Activated naive CD4-positive, alpha-beta T cell treated with anti-CD3 and anti-CD28 coated beads for 36 hours (primary cell): ENCODE data around the gene PUM1. TPM values are rescaled to one million over a fixed set of nuclear protein-coding genes. Genes with fewer than 3 reads are reported as not detected.

Source experiments
- CTCF ChIA-PET: fragments of 350-600 bp; sonication (Branson Sonifier 250); formaldehyde crosslinking; loops from one replicate; lab custom pipeline; 2021; ENCODE audit warnings: antibody characterized with exemption; lab: Charles Lee
- DNase-seq: peaks from one replicate; pipeline ENCODE4 v3.0.0-alpha.2; 2020
- H3K27ac Mint-ChIP-seq: one replicate; pipeline ENCODE4 v1.8.0; 2021; ENCODE audit warnings: mild to moderate bottlenecking, mixed read lengths
- H3K27me3 Mint-ChIP-seq: one replicate; pipeline ENCODE4 v1.8.0; 2021; ENCODE audit warnings: low read depth, mixed read lengths
- H3K36me3 Mint-ChIP-seq: one replicate; pipeline ENCODE4 v1.8.0; 2021; ENCODE audit warnings: low read depth, mixed read lengths
- H3K4me1 Mint-ChIP-seq: one replicate; pipeline ENCODE4 v1.8.0; 2021; ENCODE audit warnings: low read depth, mixed read lengths
- H3K4me3 Mint-ChIP-seq: one replicate; pipeline ENCODE4 v1.8.0; 2021; ENCODE audit warnings: mild to moderate bottlenecking, moderate library complexity, mixed read lengths
- H3K9me3 Mint-ChIP-seq: one replicate; pipeline ENCODE4 v1.8.0; 2021; ENCODE audit warnings: mixed read lengths
- intact Hi-C: fragments of 100-400 bp; cut with micrococcal nuclease; formaldehyde crosslinking; loops from one replicate; pipeline ENCODE4 v1.15.1; 2023
- total RNA-seq, 2 experiments: library from RNA; stranded (reverse); gene quantifications; one replicate each; pipeline ENCODE4 v1.2.3, GENCODE V29; 2021

PUM1 gene
- total RNA-seq, 2 experiments from 2014 or later = 84.9 to 89.7 TPM

GRCh38 chr1:30912224-30912623, 153.3 kb downstream of the PUM1 start:
- intact Hi-C loops = no loop called here
- DNase-seq = no peak
- Mint-ChIP-seq H3K4me3 (no peak overlapping the region), H3K27ac (no peak overlapping the region), H3K4me1 (peaks cover 12% of the 10 kb centered on the region), H3K9me3 (no peaks in the 10 kb centered on the region), H3K27me3 (peaks cover 25% of the 10 kb centered on the region), H3K36me3 (no peaks in the 10 kb centered on the region)
- CTCF ChIA-PET = interaction anchor here (1.3 to 8.6 kb wide), 8 partner anchors 8 to 133 kb away, joined by 3 to 177 read pairs (median 10); no protein-coding TSS in a partner anchor

GRCh38 chr1:30911059-30911954, 154.2 kb downstream of the PUM1 start:
- H3K9me3 Mint-ChIP-seq = no peaks in the 10 kb centered on the region
- H3K36me3 Mint-ChIP-seq = no peaks in the 10 kb centered on the region
- CTCF ChIA-PET = interaction anchor here (0.8 to 8.6 kb wide), 24 partner anchors 9 to 192 kb away, joined by 3 to 177 read pairs (median 5); partner anchors contain the start of gene MATN1
- peaks cover 12% of the 10 kb centered on the region for H3K4me1 Mint-ChIP-seq
- H3K4me3 Mint-ChIP-seq = no peak overlapping the region
- peak; percentile 76 for DNase-seq
- H3K27me3 Mint-ChIP-seq = peaks cover 29% of the 10 kb centered on the region
- intact Hi-C loops = loop anchor here (1.0 kb wide), 3 partner anchors 110 to 192 kb away; no protein-coding TSS in a partner anchor
- H3K27ac Mint-ChIP-seq = no peak overlapping the region

GRCh38 chr1:30909365-30910068, 156.0 kb downstream of the PUM1 start:
- intact Hi-C loops = no loop called here
- Mint-ChIP-seq H3K27ac (no peak overlapping the region), H3K4me1 (peaks cover 12% of the 10 kb centered on the region), H3K4me3 (peak overlapping the region; percentile 77), H3K27me3 (peaks cover 37% of the 10 kb centered on the region), H3K36me3 (no peaks in the 10 kb centered on the region), H3K9me3 (no peaks in the 10 kb centered on the region)
- peak; percentile 20 for DNase-seq
- CTCF ChIA-PET = interaction anchor here (0.6 to 8.6 kb wide), 8 partner anchors 11 to 190 kb away, joined by 5 to 177 read pairs (median 16); no protein-coding TSS in a partner anchor

DNA sequence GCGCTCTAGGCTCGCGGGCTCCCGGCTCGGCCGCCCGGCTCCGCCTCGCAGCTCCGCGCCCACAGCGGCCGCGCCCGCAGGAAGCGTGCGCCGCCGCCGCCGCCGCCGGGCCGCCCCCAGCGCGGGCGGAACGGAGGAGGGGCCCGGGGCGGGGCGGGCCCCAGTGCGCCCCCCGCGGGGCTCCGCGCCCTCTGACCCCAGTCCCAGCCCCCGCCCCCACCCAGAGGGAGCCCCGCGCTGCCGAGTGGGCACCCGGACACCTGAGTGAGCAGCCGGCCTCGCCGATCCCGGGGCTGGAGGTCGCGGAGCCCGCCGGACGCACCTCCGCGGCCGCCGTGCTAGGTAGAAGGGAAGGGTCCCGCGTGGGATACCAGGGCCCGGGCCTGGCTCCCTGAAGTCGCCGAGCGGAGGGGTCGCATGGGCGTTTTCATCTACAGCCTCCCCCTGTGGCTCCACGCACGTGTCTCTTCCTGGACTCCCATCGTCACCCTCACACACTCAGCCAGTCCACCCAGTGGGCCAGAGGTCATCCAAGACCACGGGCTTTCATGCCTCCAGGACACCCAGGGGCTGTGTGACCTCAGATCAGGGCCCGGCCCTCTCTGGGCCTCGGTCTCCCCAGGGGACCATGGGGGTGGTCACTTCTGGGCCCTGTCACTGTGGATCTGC, 156.7 kb downstream of the PUM1 start, which contains the start of gene SDC3:
Gene SDC3, minus strand, starts transcription at position 63 of the 669 bp plus-strand sequence. CDS start 172 bp downstream, outside the sequence.
- Mint-ChIP-seq H3K36me3 (no peaks in the 10 kb centered on the region), H3K9me3 (no peaks in the 10 kb centered on the region), H3K4me3 (peak within 1 kb of the TSS; percentile 77), H3K27ac (no peak within 1 kb of the TSS), H3K4me1 (peaks cover 12% of the 10 kb centered on the region), H3K27me3 (peaks cover 37% of the 10 kb centered on the region)
- no peak for DNase-seq
- intact Hi-C loops = no loop called here
- CTCF ChIA-PET = interaction anchor here (2.4 to 8.6 kb wide), 4 partner anchors 20 to 129 kb away, joined by 10 to 177 read pairs (median 20); no protein-coding TSS in a partner anchor

- intact Hi-C loops = no loop called here
These were observed 157.2 kb downstream of the PUM1 start for GRCh38 chr1:30908316-30908695.

DNA sequence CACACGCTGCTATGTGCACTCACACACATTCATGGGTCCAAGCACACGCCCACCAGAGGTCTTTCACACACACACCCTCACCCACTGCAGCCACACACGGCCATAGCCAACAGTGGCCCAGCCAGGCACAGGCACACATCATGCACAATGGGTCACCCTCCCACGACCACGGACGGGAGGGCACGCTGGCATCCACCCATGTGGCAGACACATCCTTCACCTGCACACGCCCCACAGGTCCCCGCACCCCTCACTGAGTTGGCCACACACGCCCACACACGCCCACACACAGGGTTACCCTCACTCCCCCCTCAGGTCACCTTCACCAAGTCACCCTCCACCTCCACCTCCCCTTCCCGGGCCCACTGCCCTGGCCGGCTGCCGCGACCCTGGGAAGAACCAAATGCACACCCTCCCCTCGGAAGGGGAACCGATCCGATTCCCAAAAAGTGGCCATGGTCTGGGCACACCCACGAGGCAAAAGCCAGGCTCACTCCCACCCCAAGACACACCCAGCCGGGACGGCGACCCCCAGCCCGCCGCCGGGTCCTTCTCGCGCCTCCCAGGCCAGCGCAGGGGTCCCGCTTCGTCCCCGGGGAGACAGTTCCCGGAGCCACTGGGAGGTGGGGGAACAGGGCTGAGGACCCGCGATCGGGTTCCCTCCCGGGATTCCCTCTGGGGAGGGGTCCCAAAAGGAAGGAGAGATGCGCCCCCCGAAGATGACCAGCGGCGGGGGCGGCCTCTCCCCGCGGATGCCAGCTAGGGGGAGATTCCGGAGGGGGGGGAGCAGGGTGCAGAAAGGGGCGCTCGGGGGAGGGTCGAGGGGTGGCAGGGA, 157.8 kb downstream of the PUM1 start:
- H3K4me3 Mint-ChIP-seq = peak overlapping the region; percentile 69
- no peaks in the 10 kb centered on the region for H3K36me3 Mint-ChIP-seq
- H3K27ac Mint-ChIP-seq = no peak overlapping the region
- DNase-seq = no peak
- CTCF ChIA-PET = interaction anchor here (1.1 to 8.6 kb wide), 3 partner anchors 105 to 124 kb away, joined by 6 to 177 read pairs (median 33); no protein-coding TSS in a partner anchor
- no peaks in the 10 kb centered on the region for H3K9me3 Mint-ChIP-seq
- intact Hi-C loops = no loop called here
- peaks cover 10% of the 10 kb centered on the region for H3K4me1 Mint-ChIP-seq
- H3K27me3 Mint-ChIP-seq = peaks cover 37% of the 10 kb centered on the region

More at GRCh38 chr1:30908316-30908695, 157.2 kb downstream of the PUM1 start:
- no peaks in the 10 kb centered on the region for H3K36me3 Mint-ChIP-seq
- H3K4me3 Mint-ChIP-seq = no peak overlapping the region
- H3K4me1 Mint-ChIP-seq = peaks cover 12% of the 10 kb centered on the region
- CTCF ChIA-PET = interaction anchor here (8.6 kb wide), 1 partner anchor 106 kb away, joined by 177 read pairs; no protein-coding TSS in a partner anchor
- H3K9me3 Mint-ChIP-seq = no peaks in the 10 kb centered on the region
- H3K27me3 Mint-ChIP-seq = peaks cover 37% of the 10 kb centered on the region
- DNase-seq = no peak
- no peak overlapping the region for H3K27ac Mint-ChIP-seq

DNA sequence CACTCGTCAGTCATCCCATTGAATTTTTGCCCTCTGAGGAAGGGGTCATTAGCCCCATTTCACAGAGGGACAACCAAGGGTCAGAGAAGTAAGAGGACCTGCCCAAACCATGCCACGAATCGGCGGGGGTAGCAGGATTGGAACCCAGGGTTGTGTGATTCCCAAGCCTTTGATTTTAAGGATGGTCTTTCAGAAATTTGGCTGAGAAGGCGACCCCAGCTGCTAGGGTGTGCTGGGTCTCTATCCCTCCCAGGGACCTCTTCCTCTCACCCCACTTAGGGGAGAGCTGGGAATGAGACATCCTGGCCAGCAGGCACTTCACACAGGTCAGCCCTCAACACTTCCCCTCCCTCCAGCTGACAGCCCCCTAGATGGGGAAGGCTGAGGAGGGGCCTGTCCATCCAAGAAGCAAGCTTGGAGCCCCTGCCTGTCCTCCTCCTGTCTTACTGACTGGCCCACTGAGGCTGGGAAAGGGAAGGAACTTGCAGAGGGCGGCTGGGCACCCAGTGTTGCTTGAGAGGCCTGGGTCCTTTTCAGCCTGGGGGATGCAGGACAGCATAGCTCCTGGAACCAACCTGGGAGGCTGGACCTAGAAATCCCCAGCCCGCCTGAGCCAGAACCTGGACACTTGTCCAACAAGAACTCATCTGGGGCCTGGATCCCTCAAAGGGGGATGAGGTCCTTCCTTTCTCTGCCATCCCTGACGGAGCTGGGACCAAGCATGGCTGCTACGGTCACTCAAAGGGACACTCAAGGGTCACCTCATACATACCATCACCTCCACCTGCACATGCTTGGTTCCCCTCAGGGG, 158.7 kb downstream of the PUM1 start:
- Mint-ChIP-seq H3K27me3 (peaks cover 37% of the 10 kb centered on the region), H3K4me1 (peaks cover 10% of the 10 kb centered on the region), H3K4me3 (peak overlapping the region; percentile 69), H3K9me3 (no peaks in the 10 kb centered on the region), H3K36me3 (no peaks in the 10 kb centered on the region), H3K27ac (no peak overlapping the region)
- CTCF ChIA-PET = interaction anchor here (1.1 to 4.6 kb wide), 2 partner anchors 105 to 123 kb away, joined by 6 to 33 read pairs; no protein-coding TSS in a partner anchor
- no peak for DNase-seq
- intact Hi-C loops = no loop called here

DNA sequence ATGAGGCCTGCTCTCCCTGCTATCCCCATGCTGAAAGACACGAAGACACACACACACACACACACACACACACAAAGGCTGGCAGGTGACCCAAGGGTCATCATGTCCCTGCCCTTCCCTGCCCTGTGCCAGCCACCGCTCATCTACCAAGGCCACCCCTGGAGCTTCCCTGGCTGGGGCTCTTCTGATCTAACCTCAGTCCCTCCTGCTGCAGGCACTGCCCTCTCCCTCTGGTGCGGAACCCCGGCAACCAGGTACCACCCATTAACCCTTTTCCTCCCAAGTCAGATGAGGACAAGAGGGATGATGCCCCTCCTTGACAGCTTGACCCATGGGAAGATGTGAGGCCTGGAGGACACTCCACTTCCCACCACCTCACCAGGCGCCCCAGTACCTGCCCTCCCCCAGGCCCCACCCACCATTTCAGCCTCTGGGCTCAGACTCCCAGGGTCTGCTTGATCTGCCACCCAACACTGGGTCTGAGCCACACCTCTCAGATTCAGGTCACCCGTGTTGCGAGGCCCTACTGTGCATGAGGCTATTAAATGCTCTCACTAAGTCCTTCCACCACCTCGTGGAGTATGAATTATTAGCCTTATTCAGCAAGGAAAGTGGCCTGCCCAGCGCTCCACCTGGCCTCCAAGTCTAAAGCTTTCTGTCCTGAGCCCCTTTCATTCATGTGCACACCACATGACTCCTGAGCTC, 159.4 kb downstream of the PUM1 start:
- Mint-ChIP-seq H3K4me1 (peaks cover 10% of the 10 kb centered on the region), H3K36me3 (no peaks in the 10 kb centered on the region), H3K9me3 (no peaks in the 10 kb centered on the region), H3K4me3 (no peak overlapping the region), H3K27ac (no peak overlapping the region), H3K27me3 (peaks cover 36% of the 10 kb centered on the region)
- CTCF ChIA-PET = interaction anchor here (1.1 to 4.6 kb wide), 2 partner anchors 105 to 122 kb away, joined by 6 to 33 read pairs; no protein-coding TSS in a partner anchor
- intact Hi-C loops = no loop called here
- DNase-seq = no peak

DNA sequence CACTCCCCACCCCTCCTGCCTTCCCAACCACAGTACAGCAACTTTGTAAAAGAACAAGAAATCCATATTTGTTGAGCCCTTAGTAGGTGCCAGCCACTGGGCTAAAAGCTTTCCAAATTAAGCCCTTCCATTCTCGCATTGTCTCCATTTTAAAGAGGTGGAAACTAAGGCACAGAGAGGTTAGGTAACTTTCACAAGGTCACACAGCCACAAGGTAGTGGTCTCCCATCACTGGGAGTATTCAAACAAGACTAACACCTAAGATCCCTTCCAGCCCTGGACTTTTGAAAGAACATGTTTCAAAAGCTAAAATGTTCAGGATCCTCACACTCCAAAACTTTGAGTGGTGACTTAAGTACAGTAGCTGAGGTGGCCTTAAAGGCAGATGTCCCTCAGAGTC, 160.1 kb downstream of the PUM1 start:
- intact Hi-C loops = no loop called here
- Mint-ChIP-seq H3K27me3 (peaks cover 30% of the 10 kb centered on the region), H3K9me3 (no peaks in the 10 kb centered on the region), H3K27ac (no peak overlapping the region), H3K4me3 (no peak overlapping the region), H3K4me1 (peaks cover 10% of the 10 kb centered on the region), H3K36me3 (no peaks in the 10 kb centered on the region)
- no peak for DNase-seq
- CTCF ChIA-PET = interaction anchor here (4.6 kb wide), 1 partner anchor 104 kb away, joined by 33 read pairs; no protein-coding TSS in a partner anchor

GRCh38 chr1:30904962-30905335, 160.6 kb downstream of the PUM1 start:
- Mint-ChIP-seq H3K36me3 (no peaks in the 10 kb centered on the region), H3K4me3 (no peak overlapping the region), H3K27me3 (peaks cover 26% of the 10 kb centered on the region), H3K9me3 (no peaks in the 10 kb centered on the region), H3K4me1 (peaks cover 10% of the 10 kb centered on the region), H3K27ac (no peak overlapping the region)
- CTCF ChIA-PET = interaction anchor here (4.6 kb wide), 1 partner anchor 103 kb away, joined by 33 read pairs; no protein-coding TSS in a partner anchor
- intact Hi-C loops = no loop called here
- no peak for DNase-seq
